Measurements from ENCODE around the gene DDX10. TPM values are rescaled to one million over a fixed set of nuclear protein-coding genes. Genes with fewer than 3 reads are reported as not detected.

Gene DDX10
- polyA plus RNA-seq, 4 donors, result 30.6 to 94.6 (median 73.9) TPM

- no peak for DNase-seq (ENCODE audit: low read depth in 4 of 4, low spot score in 3 of 4)
Observed at GRCh38 chr11:108895579-108896480, 231.0 kb downstream of the DDX10 start.

GRCh38 chr11:108897071-108897481, 232.2 kb downstream of the DDX10 start:
- no peak for DNase-seq (ENCODE audit: low read depth in 4 of 4, low spot score in 3 of 4)

GRCh38 chr11:108897916-108898315, 233.0 kb downstream of the DDX10 start:
- no peak for DNase-seq (ENCODE audit: low read depth in 4 of 4, low spot score in 3 of 4)

GRCh38 chr11:108901359-108901758, 236.5 kb downstream of the DDX10 start:
- no peak for DNase-seq (ENCODE audit: low read depth in 4 of 4, low spot score in 3 of 4)

- no peak for DNase-seq (ENCODE audit: low read depth in 4 of 4, low spot score in 3 of 4)
Observed at GRCh38 chr11:108902027-108902469, 237.2 kb downstream of the DDX10 start.

GRCh38 chr11:108904480-108904879, 239.6 kb downstream of the DDX10 start:
- no peak for DNase-seq (ENCODE audit: low read depth in 4 of 4, low spot score in 3 of 4)

- no peak for DNase-seq (ENCODE audit: low read depth in 4 of 4, low spot score in 3 of 4)
Observed at GRCh38 chr11:108906329-108906728, 241.5 kb downstream of the DDX10 start.

GRCh38 chr11:108906826-108907225, 242.0 kb downstream of the DDX10 start:
- DNase-seq (ENCODE audit: low read depth in 4 of 4, low spot score in 3 of 4), result no peak

GRCh38 chr11:108909041-108909440, 244.2 kb downstream of the DDX10 start:
- no peak for DNase-seq (ENCODE audit: low read depth in 4 of 4, low spot score in 3 of 4)

- no peak for DNase-seq (ENCODE audit: low read depth in 4 of 4, low spot score in 3 of 4)
Observed at GRCh38 chr11:108909921-108910320, 245.1 kb downstream of the DDX10 start.

GRCh38 chr11:108912581-108912980, 247.7 kb downstream of the DDX10 start:
- no peak for DNase-seq (ENCODE audit: low read depth in 4 of 4, low spot score in 3 of 4)

- DNase-seq (ENCODE audit: low read depth in 4 of 4, low spot score in 3 of 4), result no peak
Observed at GRCh38 chr11:108913204-108913603, 248.3 kb downstream of the DDX10 start.

- DNase-seq (ENCODE audit: low read depth in 4 of 4, low spot score in 3 of 4), result no peak
Observed at GRCh38 chr11:108914211-108914610, 249.3 kb downstream of the DDX10 start.

GRCh38 chr11:108914981-108915380, 250.1 kb downstream of the DDX10 start:
- DNase-seq (ENCODE audit: low read depth in 4 of 4, low spot score in 3 of 4), result no peak

GRCh38 chr11:108915666-108916065, 250.8 kb downstream of the DDX10 start:
- no peak for DNase-seq (ENCODE audit: low read depth in 4 of 4, low spot score in 3 of 4)

- DNase-seq (ENCODE audit: low read depth in 4 of 4, low spot score in 3 of 4), result no peak
Observed at GRCh38 chr11:108916290-108916689, 251.4 kb downstream of the DDX10 start.

- no peak for DNase-seq (ENCODE audit: low read depth in 4 of 4, low spot score in 3 of 4)
Observed at GRCh38 chr11:108916935-108917334, 252.1 kb downstream of the DDX10 start.

- DNase-seq (ENCODE audit: low read depth in 4 of 4, low spot score in 3 of 4), result no peak
Observed at GRCh38 chr11:108921211-108921610, 256.3 kb downstream of the DDX10 start.

- DNase-seq (ENCODE audit: low read depth in 4 of 4, low spot score in 3 of 4), result no peak
Observed at GRCh38 chr11:108922241-108922640, 257.4 kb downstream of the DDX10 start.

- no peak for DNase-seq (ENCODE audit: low read depth in 4 of 4, low spot score in 3 of 4)
Observed at GRCh38 chr11:108923413-108923812, 258.5 kb downstream of the DDX10 start.

- no peak for DNase-seq (ENCODE audit: low read depth in 4 of 4, low spot score in 3 of 4)
Observed at GRCh38 chr11:108926171-108926840, 261.4 kb downstream of the DDX10 start.

Data from left renal pelvis (tissue), 4 donors.